HepG2 (cell line): ENCODE data around the gene TUBA1A.

Experiments used
- ASH2L ChIP-seq: fragments of 300-600, 200-600 bp; sonication (generic); IDR thresholded peaks from 2 replicates; pipeline ENCODE4 v1.7.0; 2017; ENCODE audit warnings: low read depth, mild to moderate bottlenecking, moderate library complexity, mixed read lengths, low read length; ENCODE audit not compliant: insufficient read length
- CREB1 ChIP-seq, 2 experiments: fragments of 450-650 bp in 1 of 2; IDR thresholded peaks; 2 replicates each; pipeline ENCODE4 v1.6.1; 2016 to 2017; ENCODE audit warnings: control low read depth in 1 of 2, mild to moderate bottlenecking in 1 of 2, missing compliant biosample characterization in 1 of 2, missing genetic modification characterization in 1 of 2
- HDAC6 ChIP-seq: fragments of 200-600 bp; sonication (generic); IDR thresholded peaks from 2 replicates; pipeline ENCODE4 v1.7.0; 2017; ENCODE audit warnings: mild to moderate bottlenecking, antibody characterized with exemption, low read length, low read depth
- NCOA2 ChIP-seq: sonication (generic); formaldehyde crosslinking; IDR thresholded peaks from 2 replicates; pipeline ENCODE4 v1.8.0; 2022; ENCODE audit warnings: inconsistent platforms
- NFE2L1 ChIP-seq: sonication (generic); formaldehyde crosslinking; IDR thresholded peaks from 2 replicates; pipeline ENCODE4 v1.4.0; 2020; ENCODE audit warnings: missing genetic modification reagents, mild to moderate bottlenecking, borderline replicate concordance
- POLR2AphosphoS2 ChIP-seq: IDR thresholded peaks from 2 replicates; pipeline ENCODE4 v1.6.1; 2011; ENCODE audit warnings: low read depth, low read length, improper control_type of control experiment
- ZNF10 ChIP-seq: sonication (generic); formaldehyde crosslinking; IDR thresholded peaks from 2 replicates; pipeline ENCODE4 v1.4.0; 2020; ENCODE audit warnings: mild to moderate bottlenecking, low read depth, missing genetic modification reagents, borderline replicate concordance
- ZNF274 ChIP-seq: sonication (generic); formaldehyde crosslinking; IDR thresholded peaks from 2 replicates; pipeline ENCODE4 v1.5.1; 2020; ENCODE audit warnings: mild to moderate bottlenecking, missing genetic modification reagents
- TF ChIP-seq, protein P1 (sequence below): sonication (generic); formaldehyde crosslinking; IDR thresholded peaks from 2 replicates; pipeline ENCODE4 v1.5.0; 2020; ENCODE audit warnings: mild to moderate bottlenecking, missing genetic modification reagents, moderate library complexity

DNA sequence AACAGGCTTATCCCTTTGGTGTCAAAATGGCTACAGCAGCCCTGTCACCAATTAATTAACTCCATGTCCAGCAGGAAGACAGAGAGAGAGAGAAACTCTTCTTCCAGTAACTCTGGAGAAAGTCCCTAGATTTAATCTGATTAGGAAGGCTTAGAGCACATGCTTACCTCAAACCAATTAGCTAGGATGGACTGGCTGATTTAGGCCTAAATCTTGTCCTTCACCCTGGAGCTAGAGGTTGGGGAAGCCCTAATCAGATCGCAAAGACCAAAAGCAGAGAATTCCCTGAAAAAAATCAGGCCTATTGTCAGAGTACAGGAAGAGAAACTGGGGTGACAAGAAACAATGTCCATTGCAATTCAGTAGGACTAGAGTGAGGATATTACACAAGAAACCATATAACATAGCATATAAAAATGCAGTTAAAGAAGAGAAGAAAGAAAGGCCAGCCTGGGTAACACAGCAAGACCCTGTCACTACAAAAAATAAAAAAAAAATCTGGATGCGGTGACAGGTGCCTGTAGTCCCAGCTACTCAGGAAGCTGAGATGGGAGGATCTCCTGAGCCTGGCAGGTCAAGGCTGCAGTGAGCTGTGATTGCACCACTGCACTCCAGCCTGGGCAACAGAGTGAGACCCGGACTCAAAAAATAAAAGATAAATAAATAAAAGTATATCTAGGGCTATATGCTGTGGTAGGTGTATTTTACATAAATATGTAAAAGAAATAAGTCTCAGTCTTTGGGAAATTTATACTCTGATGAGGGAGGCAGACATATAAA, 34.9 kb upstream of the TUBA1A start:
- TF ChIP-seq POLR2AphosphoS2: no peak
- TF ChIP-seq ASH2L: no peak
- TF ChIP-seq NCOA2 (CRISPR knock-in tag): no peak
- TF ChIP-seq, protein P1, sequence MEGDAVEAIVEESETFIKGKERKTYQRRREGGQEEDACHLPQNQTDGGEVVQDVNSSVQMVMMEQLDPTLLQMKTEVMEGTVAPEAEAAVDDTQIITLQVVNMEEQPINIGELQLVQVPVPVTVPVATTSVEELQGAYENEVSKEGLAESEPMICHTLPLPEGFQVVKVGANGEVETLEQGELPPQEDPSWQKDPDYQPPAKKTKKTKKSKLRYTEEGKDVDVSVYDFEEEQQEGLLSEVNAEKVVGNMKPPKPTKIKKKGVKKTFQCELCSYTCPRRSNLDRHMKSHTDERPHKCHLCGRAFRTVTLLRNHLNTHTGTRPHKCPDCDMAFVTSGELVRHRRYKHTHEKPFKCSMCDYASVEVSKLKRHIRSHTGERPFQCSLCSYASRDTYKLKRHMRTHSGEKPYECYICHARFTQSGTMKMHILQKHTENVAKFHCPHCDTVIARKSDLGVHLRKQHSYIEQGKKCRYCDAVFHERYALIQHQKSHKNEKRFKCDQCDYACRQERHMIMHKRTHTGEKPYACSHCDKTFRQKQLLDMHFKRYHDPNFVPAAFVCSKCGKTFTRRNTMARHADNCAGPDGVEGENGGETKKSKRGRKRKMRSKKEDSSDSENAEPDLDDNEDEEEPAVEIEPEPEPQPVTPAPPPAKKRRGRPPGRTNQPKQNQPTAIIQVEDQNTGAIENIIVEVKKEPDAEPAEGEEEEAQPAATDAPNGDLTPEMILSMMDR (CRISPR knock-in tag): no peak
- no peak for TF ChIP-seq NFE2L1 (CRISPR knock-in tag)
- TF ChIP-seq CREB1 (IDR thresholded peaks at IDR 0.05): no peak
- no peak for TF ChIP-seq CREB1 (CRISPR knock-in tag; IDR thresholded peaks at IDR 0.05)
- TF ChIP-seq HDAC6: no peak
- TF ChIP-seq ZNF274 (CRISPR knock-in tag): no peak
- no peak for TF ChIP-seq ZNF10
